Right lobe of liver (tissue), 6 donors: ENCODE results near the gene SSH2. TPM values are rescaled to one million over a fixed set of nuclear protein-coding genes. Genes with fewer than 3 reads are reported as not detected.

Source experiments
- ATAC-seq, 4 donors: fragments of 200-7000 bp; cut with Tn5 transposase; one replicate each; pipeline ENCODE4 v1.9.1; 2020; ENCODE audit warnings: mild to moderate bottlenecking in 4 of 4, moderate library complexity in 4 of 4
- DNase-seq, 3 donors: peaks; one replicate each; pipeline ENCODE4 v3.0.0-alpha.2; 2020
- H3K27ac ChIP-seq, 3 donors: fragments of 200-600 bp; one replicate each; pipeline ENCODE4 v1.8.0; 2022
- H3K27me3 ChIP-seq, 2 donors: fragments of 200-600 bp; one replicate each; pipeline ENCODE4 v1.8.0; 2022
- H3K36me3 ChIP-seq, 4 donors: fragments of 200-600 bp; sonication (generic) in 1 of 4; one replicate each; pipeline versions ENCODE4 v1.5.1 to v1.8.0; 2017 to 2022; ENCODE audit warnings: control low read depth in 1 of 4
- H3K4me1 ChIP-seq, 4 donors: fragments of 200-600 bp; sonication (generic) in 1 of 4; one replicate each; pipeline versions ENCODE4 v1.5.1 to v1.8.0; 2017 to 2022; ENCODE audit warnings: control low read depth in 1 of 4
- H3K4me3 ChIP-seq, 3 donors: fragments of 200-600 bp; one replicate each; pipeline ENCODE4 v1.8.0; 2022
- H3K9me3 ChIP-seq, 4 donors: fragments of 200-600 bp; sonication (generic) in 1 of 4; one replicate each; pipeline versions ENCODE4 v1.5.1 to v1.8.0; 2017 to 2022; ENCODE audit warnings: control low read depth in 1 of 4
- POLR2A ChIP-seq: fragments of 450-650 bp; IDR thresholded peaks from one replicate; pipeline ENCODE4 v1.6.1; 2017; ENCODE audit warnings: antibody characterized with exemption, mild to moderate bottlenecking
- WGBS: methylation state at CpG from one replicate; pipeline ENCODE4 v1.1.6; 2018; ENCODE audit warnings: low coverage, low lambda C conversion rate; ENCODE audit not compliant: insufficient coverage; ENCODE audit errors: missing lambda C conversion rate; 5-methylcytosine and 5-hydroxymethylcytosine counted together
- intact Hi-C, 2 donors: fragments of 100-400 bp; cut with DNase I; formaldehyde crosslinking; loops; one replicate each; pipeline versions ENCODE4 v1.11.2 to v1.14.1; 2022
- total RNA-seq, 6 experiments: library from RNA; depleted of rRNA in 2 of 6; stranded (reverse); fragments of >200 nt in 2 of 6; fragmentation: NEBNext Ultra II Directional in 3 of 6; extraction: Animal tissue kit (Norgen Biotek cat#: 25700) in 3 of 6; gene quantifications; one replicate each; pipeline versions ENCODE4 v1.1.0 to v1.2.4, GENCODE V29; 2016 to 2023
- TF ChIP-seq, protein P1 (sequence below), 4 donors: fragments of 200-600 bp in 3 of 4; fragments of 450-650 bp in 1 of 4; IDR thresholded peaks; one replicate each; pipeline versions ENCODE4 v1.5.1 to v1.8.0; 2016 to 2022; ENCODE audit warnings: antibody characterized with exemption in 4 of 4, mild to moderate bottlenecking in 2 of 4
- donor health status: DM: no; HTN: yes; CAD: no.
- donor health status: DM: no; HTN: no; CAD: no.
- donor health status: DM: no; HTN: no; CAD: no.
- donor health status: DM: no; HTN: yes; CAD: no.
- donor health status: DM: no; HTN: yes; CAD: no.

The SSH2 gene
- total RNA-seq, 6 experiments from 2014 or later, result 8.0 to 12.7 (median 10.5) TPM

DNA sequence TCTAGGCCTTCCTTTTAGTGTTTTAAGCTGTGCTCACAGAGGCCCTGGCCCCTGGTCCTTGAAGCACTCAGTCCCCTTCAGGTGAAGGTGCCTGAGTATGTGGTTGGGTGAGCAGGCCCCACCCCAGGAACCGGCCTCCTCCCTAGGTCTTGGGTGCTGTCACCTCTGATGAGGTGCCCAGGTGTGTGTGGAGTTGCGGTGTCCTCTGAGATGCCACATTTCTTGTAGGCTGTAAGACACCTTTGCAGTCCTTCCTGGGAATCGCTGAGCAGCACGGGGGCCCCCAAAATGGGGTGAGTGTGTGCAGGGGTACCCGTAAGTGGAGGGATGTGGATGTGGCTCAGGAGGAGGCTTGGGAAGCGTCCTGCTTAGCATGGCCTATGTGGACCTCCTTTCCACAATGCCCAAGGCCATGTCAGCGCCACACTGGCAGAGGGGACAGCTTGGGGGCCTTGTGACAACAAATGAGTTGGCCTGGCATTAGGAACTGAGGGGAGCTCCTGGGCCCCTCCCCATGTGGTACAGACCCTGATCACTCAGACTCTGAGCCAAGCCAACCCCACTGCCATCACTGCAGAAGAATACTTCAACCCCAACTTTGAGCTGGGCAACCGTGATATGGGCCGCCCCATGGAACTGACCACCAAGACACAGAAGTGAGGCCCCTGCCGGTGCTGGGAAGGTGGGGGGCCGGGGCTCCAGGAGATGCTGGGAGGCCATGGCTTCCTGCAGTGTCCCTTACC, 318.5 kb downstream of the SSH2 start:
- intact Hi-C loops, result no loop called here
- Histone ChIP-seq H3K9me3 (no peaks in the 10 kb centered on the region), H3K4me1 (peaks cover 0 to 23% (median 11%) of the 10 kb centered on the region in 4 donors), H3K4me3 (no peak overlapping the region), H3K27me3 (peaks cover 0 to 15% of the 10 kb centered on the region in 2 donors), H3K27ac (no peak overlapping the region), H3K36me3 (no peaks in the 10 kb centered on the region)
- 93% methylated on average over 2 of the region's 11 CpGs for WGBS
- DNase-seq, result peak in 1 of 3 donors; percentile 40
- ATAC-seq, result no peak
- TF ChIP-seq, protein P1, sequence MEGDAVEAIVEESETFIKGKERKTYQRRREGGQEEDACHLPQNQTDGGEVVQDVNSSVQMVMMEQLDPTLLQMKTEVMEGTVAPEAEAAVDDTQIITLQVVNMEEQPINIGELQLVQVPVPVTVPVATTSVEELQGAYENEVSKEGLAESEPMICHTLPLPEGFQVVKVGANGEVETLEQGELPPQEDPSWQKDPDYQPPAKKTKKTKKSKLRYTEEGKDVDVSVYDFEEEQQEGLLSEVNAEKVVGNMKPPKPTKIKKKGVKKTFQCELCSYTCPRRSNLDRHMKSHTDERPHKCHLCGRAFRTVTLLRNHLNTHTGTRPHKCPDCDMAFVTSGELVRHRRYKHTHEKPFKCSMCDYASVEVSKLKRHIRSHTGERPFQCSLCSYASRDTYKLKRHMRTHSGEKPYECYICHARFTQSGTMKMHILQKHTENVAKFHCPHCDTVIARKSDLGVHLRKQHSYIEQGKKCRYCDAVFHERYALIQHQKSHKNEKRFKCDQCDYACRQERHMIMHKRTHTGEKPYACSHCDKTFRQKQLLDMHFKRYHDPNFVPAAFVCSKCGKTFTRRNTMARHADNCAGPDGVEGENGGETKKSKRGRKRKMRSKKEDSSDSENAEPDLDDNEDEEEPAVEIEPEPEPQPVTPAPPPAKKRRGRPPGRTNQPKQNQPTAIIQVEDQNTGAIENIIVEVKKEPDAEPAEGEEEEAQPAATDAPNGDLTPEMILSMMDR (IDR thresholded peaks at IDR 0.05), result no peak
- TF ChIP-seq POLR2A, result no peak

DNA sequence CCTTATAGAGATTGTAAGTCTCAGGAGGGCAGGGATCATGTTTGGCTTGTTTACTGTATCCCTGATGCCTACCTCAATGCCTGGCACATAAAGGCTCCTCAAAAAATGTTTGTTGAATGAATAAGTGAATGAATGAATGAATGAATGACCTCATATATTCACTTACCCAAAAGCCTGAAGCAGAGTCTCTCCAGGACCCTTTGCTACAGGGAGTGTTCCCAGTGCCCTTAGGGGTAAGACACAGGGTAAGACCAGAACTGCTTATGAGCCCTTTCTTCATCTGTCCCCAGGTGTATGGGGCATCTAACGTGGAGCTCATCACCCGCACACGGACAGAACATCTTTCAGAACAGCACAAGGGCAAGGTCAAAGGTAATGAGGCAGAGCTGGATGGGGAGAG, 319.6 kb downstream of the SSH2 start:
- peaks cover 0 to 16% (median 4%) of the 10 kb centered on the region in 4 donors for H3K4me1 ChIP-seq
- H3K36me3 ChIP-seq, result no peaks in the 10 kb centered on the region
- peaks cover 0 to 9% of the 10 kb centered on the region in 2 donors for H3K27me3 ChIP-seq
- H3K9me3 ChIP-seq, result no peaks in the 10 kb centered on the region
- H3K27ac ChIP-seq, result no peak overlapping the region
- 70% methylated on average over 2 of the region's 3 CpGs for WGBS
- TF ChIP-seq, protein P1 (IDR thresholded peaks at IDR 0.05), result no peak
- no peak for TF ChIP-seq POLR2A
- DNase-seq (no peak), ATAC-seq (no peak)
- intact Hi-C loops, result no loop called here
- no peak overlapping the region for H3K4me3 ChIP-seq

DNA sequence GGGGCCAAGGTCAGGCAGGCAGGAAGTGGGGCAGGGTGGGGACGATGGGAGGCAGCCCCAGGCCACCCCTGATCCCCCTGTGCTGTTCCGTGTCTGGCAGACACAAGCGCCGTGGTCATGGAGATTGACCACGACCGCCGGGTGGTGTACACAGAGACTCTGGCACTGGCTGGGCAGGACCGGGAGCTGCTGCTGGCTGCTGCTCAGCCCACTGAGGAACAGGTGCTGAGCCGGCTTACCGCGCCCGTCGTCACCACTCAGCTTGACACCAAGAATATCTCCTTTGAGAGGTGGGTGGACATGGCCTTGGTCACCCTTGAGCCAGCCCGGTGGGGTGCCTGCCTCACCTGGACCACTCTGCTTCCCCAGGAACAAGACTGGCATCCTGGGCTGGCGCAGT, 321.0 kb downstream of the SSH2 start:
- H3K4me3 ChIP-seq, result no peak overlapping the region
- DNase-seq (peak in 1 of 3 donors; percentile 39), ATAC-seq (no peak)
- H3K9me3 ChIP-seq, result no peaks in the 10 kb centered on the region
- TF ChIP-seq POLR2A, result no peak
- TF ChIP-seq, protein P1 (IDR thresholded peaks at IDR 0.05), result no peak
- no CpG with 5 or more reads among the region's 15 CpGs for WGBS
- H3K36me3 ChIP-seq, result no peaks in the 10 kb centered on the region
- peaks cover 0 to 11% (median 4%) of the 10 kb centered on the region in 4 donors for H3K4me1 ChIP-seq
- no peak overlapping the region for H3K27ac ChIP-seq
- intact Hi-C loops, result no loop called here
- H3K27me3 ChIP-seq, result peaks cover 0 to under 1% of the 10 kb centered on the region in 2 donors

DNA sequence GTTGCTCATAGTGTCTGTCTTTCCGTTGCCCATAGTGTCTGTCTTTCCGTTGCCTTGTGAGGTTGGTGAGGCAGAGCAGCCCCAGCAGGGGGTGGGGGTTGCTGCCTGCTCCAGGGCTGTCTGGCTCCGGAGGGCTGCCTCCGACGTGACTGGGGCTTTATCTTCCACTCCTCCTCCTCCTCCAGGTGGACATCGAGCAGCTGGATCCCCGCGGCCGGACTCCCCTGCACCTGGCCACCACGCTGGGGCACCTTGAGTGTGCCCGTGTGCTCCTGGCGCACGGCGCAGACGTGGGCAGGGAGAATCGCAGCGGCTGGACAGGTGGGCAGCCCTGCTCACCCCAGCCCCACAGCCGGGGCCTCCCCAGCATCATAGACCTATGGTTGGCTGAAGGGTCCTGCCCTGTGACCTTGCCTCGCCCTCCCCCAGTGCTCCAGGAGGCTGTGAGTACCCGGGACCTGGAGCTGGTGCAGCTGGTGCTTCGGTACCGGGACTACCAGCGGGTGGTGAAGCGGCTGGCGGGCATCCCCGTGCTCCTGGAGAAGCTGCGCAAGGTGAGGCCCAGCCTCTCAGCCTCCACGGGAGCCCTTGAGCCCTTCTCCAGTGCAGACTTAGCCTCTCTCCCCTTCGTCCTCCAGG, 322.4 kb downstream of the SSH2 start:
- intact Hi-C loops, result no loop called here

More for the DNA sequence above, 322.4 kb downstream of the SSH2 start:
- Histone ChIP-seq H3K4me1 (no peaks in the 10 kb centered on the region), H3K27ac (no peak overlapping the region), H3K36me3 (no peaks in the 10 kb centered on the region), H3K27me3 (no peaks in the 10 kb centered on the region), H3K4me3 (no peak overlapping the region), H3K9me3 (no peaks in the 10 kb centered on the region)
- WGBS, result 87% methylated on average over 3 of the region's 29 CpGs
- TF ChIP-seq, protein P1 (IDR thresholded peaks at IDR 0.05), result no peak
- TF ChIP-seq POLR2A, result no peak
- ATAC-seq (no peak), DNase-seq (peak in 1 of 3 donors; percentile 43)
